Activated B cell treated with CpG ODN at 0.5 μM for 24 hours (primary cell): ENCODE data around the gene RABAC1. TPM values are rescaled to one million over a fixed set of nuclear protein-coding genes. Genes with fewer than 3 reads are reported as not detected.

Experiments used
- ATAC-seq: fragments of 200-7000 bp; cut with Tn5 transposase; one replicate; pipeline ENCODE4 v1.10.0; 2021; ENCODE audit warnings: low read depth, mild to moderate bottlenecking, moderate library complexity
- CTCF ChIA-PET: fragments of 350-600 bp; sonication (Branson Sonifier 250); formaldehyde crosslinking; loops from one replicate; lab custom pipeline; 2021; ENCODE audit warnings: antibody characterized with exemption; lab: Charles Lee
- POLR2A ChIA-PET: fragments of 350-600 bp; sonication (Branson Sonifier 250); formaldehyde crosslinking; loops from one replicate; lab custom pipeline; 2021; ENCODE audit warnings: antibody characterized with exemption; lab: Charles Lee
- DNase-seq: peaks from one replicate; pipeline ENCODE4 v3.0.0; 2022
- H3K27ac Mint-ChIP-seq: one replicate; pipeline ENCODE4 v1.8.0; 2020; ENCODE audit warnings: mixed read lengths
- H3K27me3 Mint-ChIP-seq: one replicate; pipeline ENCODE4 v1.8.0; 2021; ENCODE audit warnings: mixed read lengths
- H3K36me3 Mint-ChIP-seq: one replicate; pipeline ENCODE4 v1.8.0; 2021; ENCODE audit warnings: low read depth, mixed read lengths
- H3K4me1 Mint-ChIP-seq: one replicate; pipeline ENCODE4 v1.8.0; 2021; ENCODE audit warnings: mixed read lengths
- H3K4me3 Mint-ChIP-seq: one replicate; pipeline ENCODE4 v1.8.0; 2020; ENCODE audit warnings: mild to moderate bottlenecking, mixed read lengths
- H3K9me3 Mint-ChIP-seq: one replicate; pipeline ENCODE4 v1.8.0; 2020; ENCODE audit warnings: mixed read lengths
- intact Hi-C: fragments of 100-400 bp; cut with micrococcal nuclease; formaldehyde crosslinking; loops from one replicate; pipeline ENCODE4 v1.15.1; 2024
- total RNA-seq: library from RNA; stranded (reverse); gene quantifications from 2 replicates; pipeline ENCODE4 v1.2.3, GENCODE V29; 2022
- TF ChIP-seq, protein P1 (sequence below): fragments of 200-600 bp; IDR thresholded peaks from one replicate; pipeline ENCODE4 v1.8.0; 2022; ENCODE audit warnings: antibody characterized with exemption, mild to moderate bottlenecking

RABAC1 gene
- total RNA-seq, 1 donor from 2014 or later, result 102 TPM

DNA sequence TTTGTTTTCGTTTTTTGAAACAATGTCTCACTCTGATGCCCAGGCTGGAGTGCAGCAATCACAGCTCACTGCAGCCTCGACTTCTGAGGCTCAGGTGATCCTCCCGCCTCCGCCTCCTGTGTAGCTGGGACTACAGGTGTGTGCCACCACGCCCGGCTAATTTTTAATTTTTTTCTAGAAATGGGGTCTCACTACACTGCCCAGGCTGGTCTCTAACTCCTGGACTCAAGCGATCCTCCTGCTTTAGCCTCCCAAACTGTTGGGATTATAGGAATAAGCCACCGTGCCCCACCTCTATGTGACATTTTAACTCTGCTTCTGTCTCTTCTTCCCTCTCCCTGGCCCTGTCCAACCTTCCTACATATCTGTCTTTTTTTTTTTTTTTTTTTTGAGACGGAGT, 29.8 kb upstream of the RABAC1 start:
- TF ChIP-seq, protein P1, sequence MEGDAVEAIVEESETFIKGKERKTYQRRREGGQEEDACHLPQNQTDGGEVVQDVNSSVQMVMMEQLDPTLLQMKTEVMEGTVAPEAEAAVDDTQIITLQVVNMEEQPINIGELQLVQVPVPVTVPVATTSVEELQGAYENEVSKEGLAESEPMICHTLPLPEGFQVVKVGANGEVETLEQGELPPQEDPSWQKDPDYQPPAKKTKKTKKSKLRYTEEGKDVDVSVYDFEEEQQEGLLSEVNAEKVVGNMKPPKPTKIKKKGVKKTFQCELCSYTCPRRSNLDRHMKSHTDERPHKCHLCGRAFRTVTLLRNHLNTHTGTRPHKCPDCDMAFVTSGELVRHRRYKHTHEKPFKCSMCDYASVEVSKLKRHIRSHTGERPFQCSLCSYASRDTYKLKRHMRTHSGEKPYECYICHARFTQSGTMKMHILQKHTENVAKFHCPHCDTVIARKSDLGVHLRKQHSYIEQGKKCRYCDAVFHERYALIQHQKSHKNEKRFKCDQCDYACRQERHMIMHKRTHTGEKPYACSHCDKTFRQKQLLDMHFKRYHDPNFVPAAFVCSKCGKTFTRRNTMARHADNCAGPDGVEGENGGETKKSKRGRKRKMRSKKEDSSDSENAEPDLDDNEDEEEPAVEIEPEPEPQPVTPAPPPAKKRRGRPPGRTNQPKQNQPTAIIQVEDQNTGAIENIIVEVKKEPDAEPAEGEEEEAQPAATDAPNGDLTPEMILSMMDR, result no peak
- ChIA-PET POLR2A (no interaction called here), CTCF (no interaction called here)
- ATAC-seq (no peak), DNase-seq (no peak)
- Mint-ChIP-seq H3K4me3 (no peak overlapping the region), H3K27ac (no peak overlapping the region), H3K4me1 (peaks cover 7% of the 10 kb centered on the region), H3K27me3 (peaks cover 4% of the 10 kb centered on the region), H3K9me3 (no peaks in the 10 kb centered on the region), H3K36me3 (peaks cover 3% of the 10 kb centered on the region)
- intact Hi-C loops, result no loop called here

DNA sequence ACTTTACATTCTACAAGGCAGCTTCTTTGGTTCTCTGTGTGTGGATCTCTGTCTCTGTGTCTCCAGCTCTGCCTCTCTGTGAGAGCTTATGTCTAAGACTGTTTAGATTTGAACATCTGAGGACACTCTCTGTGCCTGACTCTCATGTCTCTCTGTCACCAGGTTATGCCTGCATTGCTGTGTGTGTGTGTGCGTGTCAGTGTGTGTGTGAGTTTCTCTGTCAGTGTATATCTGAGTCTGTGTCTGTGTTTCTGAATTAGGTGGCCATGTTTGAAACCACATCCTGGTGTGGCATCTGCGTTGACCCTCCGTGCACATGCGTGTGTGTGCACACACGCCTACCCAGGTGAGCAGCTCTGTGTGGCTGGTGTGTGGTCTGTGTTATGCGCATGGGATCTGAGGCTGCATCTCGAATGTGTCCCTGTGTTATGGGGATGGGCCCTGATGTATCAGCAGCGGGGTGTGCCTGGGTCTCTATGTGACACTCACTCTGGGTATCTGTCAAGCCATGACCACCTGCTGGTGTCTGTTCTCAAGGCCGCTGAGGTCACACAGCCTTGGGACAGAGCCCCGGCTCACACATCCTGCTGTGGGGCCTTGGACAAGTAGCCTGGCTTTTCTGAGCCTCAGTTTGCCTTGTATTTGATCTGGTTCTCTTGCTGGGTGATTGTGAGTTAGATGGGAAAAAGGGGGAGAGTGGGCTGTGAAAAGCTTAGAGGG, 28.2 kb upstream of the RABAC1 start:
- Mint-ChIP-seq H3K4me1 (no peaks in the 10 kb centered on the region), H3K4me3 (no peak overlapping the region), H3K27ac (no peak overlapping the region), H3K27me3 (no peaks in the 10 kb centered on the region), H3K9me3 (no peaks in the 10 kb centered on the region), H3K36me3 (peaks cover 3% of the 10 kb centered on the region)
- DNase-seq (no peak), ATAC-seq (no peak)
- CTCF ChIA-PET, result no interaction called here
- POLR2A ChIA-PET, result no interaction called here
- intact Hi-C loops, result no loop called here
- TF ChIP-seq, protein P1, result no peak

DNA sequence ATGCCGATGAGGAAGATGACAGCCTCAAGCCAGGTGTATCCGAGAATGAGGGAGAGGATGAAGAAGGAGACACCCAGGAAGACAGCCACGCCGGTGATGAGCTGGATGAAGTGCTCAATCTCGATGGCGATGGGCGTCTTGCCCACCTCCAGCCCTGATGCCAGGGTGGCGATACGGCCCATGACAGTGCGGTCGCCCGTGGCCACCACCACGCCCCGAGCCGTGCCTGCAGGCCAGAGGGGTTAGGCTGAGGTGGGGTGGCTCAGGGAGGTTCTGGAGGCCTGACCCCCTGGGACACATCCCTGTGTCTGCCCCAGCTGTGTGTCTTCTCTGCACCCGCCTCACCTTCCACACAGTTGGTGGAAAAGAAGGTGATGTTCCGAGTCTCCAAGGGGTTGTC, 25.8 kb upstream of the RABAC1 start:
- Mint-ChIP-seq H3K4me1 (no peaks in the 10 kb centered on the region), H3K27ac (no peak overlapping the region), H3K36me3 (peaks cover 3% of the 10 kb centered on the region), H3K27me3 (no peaks in the 10 kb centered on the region), H3K4me3 (no peak overlapping the region), H3K9me3 (no peaks in the 10 kb centered on the region)
- TF ChIP-seq, protein P1, result no peak
- intact Hi-C loops, result no loop called here
- ChIA-PET CTCF (no interaction called here), POLR2A (no interaction called here)
- ATAC-seq, result no peak
- no peak for DNase-seq

DNA sequence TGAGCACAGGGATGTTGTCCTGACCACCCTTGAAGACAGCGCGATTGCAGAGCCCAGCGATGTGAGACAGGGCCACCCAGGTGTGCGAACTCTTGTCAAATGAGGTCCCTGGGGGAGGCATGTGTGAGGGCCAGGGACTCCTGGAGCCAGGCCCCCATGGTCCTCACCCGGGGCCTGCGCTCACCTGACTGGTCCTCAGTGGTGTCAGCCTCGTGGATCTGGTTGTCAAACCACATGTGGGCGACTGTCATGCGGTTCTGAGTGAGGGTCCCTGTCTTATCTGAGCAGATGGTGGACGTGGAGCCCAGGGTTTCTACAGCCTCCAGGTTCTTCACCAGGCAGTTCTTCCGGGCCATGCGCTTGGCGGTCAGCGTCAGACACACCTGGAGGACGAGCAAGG, 22.6 kb upstream of the RABAC1 start:
- no peak overlapping the region for H3K4me3 Mint-ChIP-seq
- H3K9me3 Mint-ChIP-seq, result no peaks in the 10 kb centered on the region

DNA sequence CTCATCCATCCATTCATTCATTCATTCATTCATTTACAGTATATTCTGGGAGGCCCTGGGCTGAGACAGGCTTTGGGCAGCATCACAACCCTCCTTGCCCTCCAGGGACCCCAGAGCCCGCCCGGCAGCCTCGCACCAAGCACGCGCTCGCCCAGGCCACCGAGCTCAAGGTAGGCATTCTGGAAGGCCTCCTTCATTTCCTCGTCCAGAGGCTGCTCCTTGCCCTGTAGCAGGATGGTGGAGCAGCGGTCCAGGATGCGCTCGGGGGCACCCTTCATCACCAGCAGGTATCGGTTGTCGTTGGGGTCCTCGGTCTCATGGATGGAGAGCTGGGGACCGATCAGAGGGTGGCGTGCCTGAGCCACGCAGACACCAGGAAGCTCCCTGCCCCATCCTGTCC, 19.3 kb upstream of the RABAC1 start:
- Mint-ChIP-seq H3K27ac (no peak overlapping the region), H3K9me3 (no peaks in the 10 kb centered on the region), H3K27me3 (no peaks in the 10 kb centered on the region), H3K4me1 (no peaks in the 10 kb centered on the region), H3K4me3 (no peak overlapping the region), H3K36me3 (no peaks in the 10 kb centered on the region)
- intact Hi-C loops, result no loop called here
- TF ChIP-seq, protein P1, result no peak
- DNase-seq (no peak), ATAC-seq (no peak)
- CTCF ChIA-PET, result no interaction called here
- POLR2A ChIA-PET, result no interaction called here

More for the DNA sequence above, 22.6 kb upstream of the RABAC1 start:
- Mint-ChIP-seq H3K27me3 (no peaks in the 10 kb centered on the region), H3K36me3 (peaks cover 3% of the 10 kb centered on the region), H3K4me1 (no peaks in the 10 kb centered on the region), H3K27ac (no peak overlapping the region)
- POLR2A ChIA-PET, result no interaction called here
- CTCF ChIA-PET, result no interaction called here
- TF ChIP-seq, protein P1, result no peak
- DNase-seq (no peak), ATAC-seq (no peak)
- intact Hi-C loops, result no loop called here
